HG03558 (cell line): ENCODE results near the gene FTO.
A peak's percentile ranks its signal among the peaks of the same experiment; 100 is the strongest.
"Not testable (repeated sequence)": the region's sequence is repeated elsewhere in the genome, so short reads cannot be mapped to it uniquely, and the experiment has no call there.

Experiments
- ATAC-seq: cut with Tn5 transposase; IDR thresholded peaks from one replicate; pipeline ENCODE4 v1.9.1; 2021; ENCODE audit warnings: moderate number of reproducible peaks; ENCODE audit not compliant: unreplicated experiment; ENCODE audit errors: extremely low read depth

The FTO gene

DNA sequence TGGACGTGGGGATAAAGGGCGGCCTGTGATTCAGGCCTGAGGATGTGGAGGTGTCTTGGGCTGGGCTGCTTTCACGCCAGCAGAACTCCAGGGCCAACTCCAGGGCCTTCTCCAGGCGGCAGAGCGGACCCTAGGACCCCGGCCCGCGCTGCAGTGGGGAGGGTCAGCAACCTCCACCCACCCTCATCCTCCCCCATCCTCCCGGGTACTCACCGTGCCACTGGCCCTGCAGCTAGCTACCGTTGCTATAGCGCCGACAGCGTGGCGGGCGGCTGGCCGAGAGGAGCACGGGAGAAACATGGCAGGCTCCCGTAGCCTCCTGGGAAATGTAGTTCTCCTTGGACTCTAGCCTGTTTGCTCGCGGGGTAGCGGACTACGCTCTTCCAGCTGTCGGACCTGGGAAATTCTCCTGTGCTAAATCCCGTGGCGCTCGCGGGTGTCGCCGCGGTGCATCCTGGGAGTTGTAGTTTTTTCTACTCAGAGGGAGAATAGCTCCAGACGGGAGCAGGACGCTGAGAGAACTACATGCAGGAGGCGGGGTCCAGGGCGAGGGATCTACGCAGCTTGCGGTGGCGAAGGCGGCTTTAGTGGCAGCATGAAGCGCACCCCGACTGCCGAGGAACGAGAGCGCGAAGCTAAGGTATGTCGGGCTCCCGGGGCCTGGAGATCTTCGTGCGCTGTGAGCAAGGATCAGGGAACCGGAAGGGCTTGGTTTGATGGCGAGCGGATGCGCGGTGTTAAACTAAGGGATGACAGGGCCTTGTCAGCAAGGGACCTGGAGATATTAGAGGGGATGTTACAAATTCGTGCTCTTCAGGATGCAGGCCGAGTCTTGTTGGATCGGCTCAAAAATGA is at the start of gene FTO, which contains the start of gene RPGRIP1L:
FTO (plus strand) TSS at position 567 of the 855 bp plus-strand sequence.
RPGRIP1L (minus strand) TSS at position 270 of the 855 bp plus-strand sequence. CDS start 3,136 bp downstream, outside the sequence.
- ATAC-seq, result peak; percentile 97

DNA sequence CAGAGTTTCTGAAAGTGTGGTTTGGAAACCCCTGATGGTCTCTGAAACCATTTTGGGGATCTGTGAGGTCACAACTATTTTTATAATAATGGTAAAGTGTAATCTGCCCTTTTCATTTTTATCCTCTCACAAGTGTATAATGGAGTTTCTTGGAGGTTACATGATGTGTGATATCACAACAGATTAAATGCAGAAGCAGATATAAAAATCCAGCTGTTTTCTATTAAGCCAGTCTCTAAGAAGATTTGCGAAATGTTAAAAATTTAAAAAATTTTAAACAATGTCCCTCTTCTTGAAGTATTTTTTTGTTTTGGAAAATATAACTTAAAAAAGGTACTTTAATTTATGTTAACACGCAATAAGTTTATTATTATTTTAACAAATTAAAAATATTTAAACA is 49.0 kb upstream of the FTO start:
- no peak for ATAC-seq

GRCh38 chr16:53662072-53662471 is 41.9 kb upstream of the FTO start:
- no peak for ATAC-seq

GRCh38 chr16:53664724-53665345 is 39.1 kb upstream of the FTO start:
- ATAC-seq, result no peak

GRCh38 chr16:53666786-53667415 is 37.1 kb upstream of the FTO start:
- no peak for ATAC-seq

DNA sequence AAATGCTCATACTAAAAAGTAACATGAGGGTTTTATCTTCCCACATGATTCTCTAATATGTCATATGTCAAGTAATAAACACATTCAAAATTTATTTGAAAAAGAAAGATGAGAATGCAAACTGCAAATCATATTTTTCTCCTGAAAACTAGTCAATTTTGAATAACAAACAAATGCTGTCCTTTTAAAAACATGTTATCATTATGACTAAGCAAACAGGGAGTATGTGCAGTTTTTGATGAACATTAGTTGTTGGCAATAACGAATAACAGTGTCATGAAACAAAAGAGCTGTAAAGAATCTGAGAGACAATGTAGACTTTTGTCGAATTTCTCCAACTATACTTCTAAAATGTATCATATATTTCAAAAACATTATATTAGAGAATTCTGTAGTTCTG is 35.1 kb upstream of the FTO start:
- no peak for ATAC-seq

DNA sequence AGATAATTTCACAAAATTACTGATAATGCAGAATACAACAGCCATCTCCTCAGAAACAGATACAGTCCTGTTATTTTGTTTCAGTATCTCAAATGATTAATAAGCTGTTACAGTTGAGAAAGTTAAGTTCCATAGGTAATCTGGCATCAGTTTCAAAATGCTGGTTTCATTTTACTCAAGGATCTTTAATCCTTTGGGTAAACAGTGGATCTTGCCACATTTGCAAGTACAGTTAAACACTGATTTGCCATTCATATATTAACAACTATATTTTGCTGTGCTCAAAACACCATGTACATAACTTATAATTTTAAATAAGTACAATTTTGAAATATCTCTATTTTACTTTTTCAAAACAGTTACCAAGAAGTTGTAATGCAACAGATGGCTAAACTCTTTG is 31.5 kb upstream of the FTO start:
- no peak for ATAC-seq

GRCh38 chr16:53673189-53673588 is 30.8 kb upstream of the FTO start:
- no peak for ATAC-seq

DNA sequence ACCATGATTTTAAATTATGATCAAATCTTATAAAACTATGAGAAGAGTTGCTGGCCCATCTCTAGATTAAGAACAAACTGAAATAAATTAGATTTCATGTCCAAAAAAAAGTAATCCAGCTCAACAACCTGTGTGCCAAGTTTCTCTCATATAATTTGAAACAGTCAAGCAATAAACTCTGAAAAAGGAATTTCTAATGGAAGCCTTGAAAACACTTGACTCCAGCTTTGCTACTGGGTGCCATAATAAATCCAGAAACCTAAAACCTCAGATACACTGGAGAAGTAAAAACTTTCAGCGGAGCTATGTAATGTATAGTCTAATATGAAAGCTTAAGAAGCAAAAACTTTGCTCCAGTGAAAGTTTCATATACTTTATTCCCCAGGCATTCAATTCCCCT is 25.8 kb upstream of the FTO start:
- ATAC-seq, result no peak

DNA sequence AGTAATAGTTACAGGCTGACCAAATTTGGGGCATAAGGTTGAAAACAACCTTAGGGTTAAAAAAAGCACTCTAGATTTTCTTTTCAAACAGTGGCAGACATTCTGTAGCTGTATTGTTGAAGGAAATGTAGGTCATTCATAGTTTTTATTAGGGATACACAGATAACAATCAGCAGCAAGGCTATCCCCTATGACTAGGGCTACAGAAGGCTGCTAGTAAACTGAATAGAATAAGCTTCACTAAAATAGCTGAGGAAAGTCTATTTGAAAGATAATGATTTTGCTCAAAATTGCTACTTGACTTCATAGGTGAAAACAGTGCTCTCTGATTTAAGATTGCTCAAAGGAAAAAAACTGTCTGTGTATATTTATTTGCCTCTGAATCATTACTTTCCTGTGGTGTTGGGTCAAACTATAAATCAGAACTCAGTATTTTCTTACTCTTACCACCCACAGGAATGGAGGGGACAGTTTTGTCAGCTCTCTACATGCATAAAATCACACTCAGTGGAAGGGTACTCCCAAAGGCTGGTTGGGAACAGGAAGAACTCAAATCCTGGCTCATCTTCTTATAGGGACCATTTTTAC is 25.1 kb upstream of the FTO start:
- ATAC-seq, result no peak

GRCh38 chr16:53680756-53681155 is 23.2 kb upstream of the FTO start:
- ATAC-seq, result no peak

- ATAC-seq, result no peak
These were observed 22.6 kb upstream of the FTO start for GRCh38 chr16:53681354-53681753.

DNA sequence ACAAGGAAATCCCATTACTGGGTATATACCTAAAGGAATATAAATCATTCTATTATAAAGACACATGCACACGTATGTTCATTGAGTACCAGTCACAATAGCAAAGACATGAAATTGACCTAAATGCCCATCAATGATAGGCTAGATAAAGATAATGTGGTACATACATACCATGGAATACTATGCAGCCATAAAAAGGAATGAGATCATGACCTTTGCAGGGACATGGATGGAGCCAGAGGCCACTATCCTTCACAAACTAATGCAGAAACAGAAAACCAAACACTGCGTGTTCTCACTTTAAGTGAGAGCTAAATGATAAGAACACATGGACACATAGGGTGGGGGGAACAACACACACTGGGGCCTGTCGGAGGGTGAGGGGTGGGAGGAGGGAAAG is 18.6 kb upstream of the FTO start:
- not testable (repeated sequence) for ATAC-seq

GRCh38 chr16:53686710-53687109 is 17.2 kb upstream of the FTO start:
- ATAC-seq, result no peak

GRCh38 chr16:53689636-53690035 is 14.3 kb upstream of the FTO start:
- ATAC-seq, result no peak

- ATAC-seq, result no peak
These were observed 13.2 kb upstream of the FTO start for GRCh38 chr16:53690771-53691170.

DNA sequence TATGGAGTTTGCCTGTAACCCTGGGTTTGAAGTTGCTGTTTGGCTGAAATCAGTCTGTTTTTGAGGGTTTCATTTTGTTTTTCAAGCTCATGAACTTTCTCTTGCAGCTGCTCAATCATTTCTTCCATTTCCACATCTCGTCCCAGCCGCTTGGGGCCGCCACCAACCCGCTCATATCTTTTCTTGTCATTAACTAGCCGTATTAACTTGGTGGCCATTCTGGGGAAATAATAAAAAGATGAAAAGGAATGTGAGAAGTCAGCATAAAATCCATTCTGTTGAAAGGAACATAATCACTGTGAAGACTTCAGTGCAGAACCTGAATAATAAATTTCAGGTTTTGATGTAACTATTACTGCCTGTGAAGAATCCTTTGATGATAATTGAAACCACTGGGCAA is 11.8 kb upstream of the FTO start:
- ATAC-seq, result no peak

DNA sequence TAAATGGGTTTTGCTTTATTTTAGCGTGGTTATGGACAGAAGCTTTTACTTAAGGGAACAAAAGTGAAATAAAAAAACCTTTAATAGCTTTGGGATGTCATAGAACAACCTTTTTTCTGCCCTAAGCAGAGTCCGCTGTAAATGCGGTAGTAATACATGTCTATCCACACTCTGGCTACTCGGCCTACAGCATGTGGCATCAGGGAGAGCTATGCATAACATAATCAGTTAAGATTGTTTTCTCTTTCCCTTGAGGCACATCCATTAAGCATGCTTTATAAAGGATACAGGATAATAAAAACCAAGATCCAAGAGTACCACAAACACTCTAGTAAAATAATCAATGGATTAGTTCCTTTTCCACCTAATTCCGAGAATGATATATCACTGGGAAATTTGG is 10.6 kb upstream of the FTO start:
- ATAC-seq, result no peak

DNA sequence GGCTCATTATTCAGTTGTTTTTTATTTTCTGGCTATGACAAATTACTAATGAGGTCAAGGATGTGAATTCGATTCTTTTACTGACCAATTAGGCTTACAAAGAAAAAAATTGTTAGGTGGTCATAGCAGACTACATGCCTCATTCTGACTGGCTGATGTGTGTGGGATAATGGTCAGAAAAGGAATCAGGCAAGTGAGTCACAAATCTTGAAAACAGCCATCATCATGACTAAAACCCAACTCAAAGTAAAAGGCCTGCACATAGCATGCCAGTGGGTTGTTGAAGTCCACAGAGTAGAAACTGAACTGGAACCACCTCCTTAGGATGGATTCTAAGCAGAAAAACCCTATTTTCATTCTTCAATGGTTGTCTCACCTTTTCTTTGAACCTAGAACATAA is 8.9 kb upstream of the FTO start:
- ATAC-seq, result no peak

DNA sequence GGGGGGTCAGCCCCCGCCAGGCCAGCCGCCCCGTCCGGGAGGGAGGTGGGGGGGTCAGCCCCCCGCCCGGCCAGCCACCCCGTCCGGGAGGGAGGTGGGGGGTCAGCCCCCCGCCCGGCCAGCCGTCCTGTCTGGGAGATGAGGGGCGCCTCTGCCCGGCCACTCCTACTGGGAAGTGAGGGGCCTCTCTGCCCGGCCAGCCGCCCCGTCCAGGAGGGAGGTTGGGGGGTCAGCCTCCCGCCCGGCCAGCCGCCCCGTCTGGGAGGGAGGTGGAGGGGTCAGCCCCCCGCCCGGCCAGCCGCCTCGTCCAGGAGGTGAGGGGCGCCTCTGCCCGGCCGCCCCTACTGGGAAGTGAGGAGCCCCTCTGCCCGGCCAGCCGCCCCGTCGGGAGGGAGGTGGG is 5.7 kb upstream of the FTO start:
- ATAC-seq, result not testable (repeated sequence)

DNA sequence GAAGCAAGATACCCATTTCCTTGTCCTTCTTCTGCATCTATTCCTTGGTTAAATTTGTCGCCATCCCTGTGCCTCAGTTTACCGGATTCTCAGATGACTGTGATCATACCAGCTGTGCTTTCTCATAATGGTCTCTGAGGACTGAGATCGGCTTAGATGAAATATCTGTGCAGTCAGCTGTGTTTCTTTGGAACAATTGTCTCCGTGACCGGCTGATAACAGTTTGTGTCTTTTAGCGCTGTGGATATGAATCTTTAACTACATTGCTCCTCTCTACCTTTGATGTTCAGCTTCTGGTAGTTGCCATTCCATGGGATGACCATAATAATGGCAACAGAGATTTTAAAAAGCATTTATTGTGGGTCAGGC is 473 bp downstream of the FTO start:
- no peak for ATAC-seq
